K562 (cell line): ENCODE results near the gene HERC3. TPM values are rescaled to one million over a fixed set of nuclear protein-coding genes. Genes with fewer than 3 reads are reported as not detected.

ENCODE experiments used
- EWSR1 ChIP-seq: fragments of 450-650 bp; IDR thresholded peaks from 2 replicates; pipeline ENCODE4 v1.6.1; 2018; ENCODE audit warnings: borderline replicate concordance, mild to moderate bottlenecking, low read depth, moderate library complexity; ENCODE audit not compliant: partially characterized antibody
- IFI16 ChIP-seq: fragments of 250-450 bp; sonication (Bioruptor Pico); IDR thresholded peaks from 2 replicates; pipeline ENCODE4 v2.1.2; 2022; ENCODE audit warnings: mild to moderate bottlenecking, inconsistent platforms
- IRF1 ChIP-seq: sonication (generic); formaldehyde crosslinking; IDR thresholded peaks from 2 replicates; pipeline ENCODE4 v1.8.0; 2022; ENCODE audit warnings: missing genetic modification reagents, mild to moderate bottlenecking, borderline replicate concordance
- KDM5B ChIP-seq: fragments of 200-600 bp; sonication (generic); IDR thresholded peaks from 2 replicates; pipeline ENCODE4 v1.6.1; 2012; ENCODE audit warnings: low read depth, mild to moderate bottlenecking, moderate library complexity, low read length, control low read depth, inconsistent platforms; ENCODE audit not compliant: insufficient replicate concordance
- L3MBTL2 ChIP-seq: fragments of 450-650 bp; IDR thresholded peaks from 2 replicates; pipeline ENCODE4 v1.6.1; 2016; ENCODE audit warnings: mild to moderate bottlenecking, moderate library complexity
- NFATC3 ChIP-seq: fragments of 450-650 bp; IDR thresholded peaks from 2 replicates; pipeline ENCODE4 v1.6.1; 2017; ENCODE audit warnings: mild to moderate bottlenecking
- SIN3A ChIP-seq, 2 experiments: fragments of 150-350 bp in 1 of 2; IDR thresholded peaks; 2 replicates each; pipeline ENCODE4 v1.6.1; 2011 to 2016; ENCODE audit warnings: borderline replicate concordance in 2 of 2, low read depth in 2 of 2, low read length in 2 of 2, mild to moderate bottlenecking in 2 of 2, moderate library complexity in 2 of 2; ENCODE audit not compliant: control insufficient read depth in 1 of 2
- SMAD1 ChIP-seq: fragments of 150-350 bp; IDR thresholded peaks from 2 replicates; pipeline ENCODE4 v1.6.1; 2014; ENCODE audit warnings: low read length, low read depth; ENCODE audit not compliant: partially characterized antibody
- SREBF2 ChIP-seq: sonication (generic); formaldehyde crosslinking; IDR thresholded peaks from 2 replicates; pipeline ENCODE4 v1.4.0; 2020; ENCODE audit warnings: mild to moderate bottlenecking, missing genetic modification reagents
- SRSF9 ChIP-seq: fragments of 200-400 bp; formaldehyde crosslinking; IDR thresholded peaks from 2 replicates; pipeline ENCODE4 v1.6.1; 2017; ENCODE audit warnings: low read depth, low read length, borderline replicate concordance
- STAT6 ChIP-seq: sonication (generic); formaldehyde crosslinking; IDR thresholded peaks from 2 replicates; pipeline ENCODE4 v1.8.1; 2023; ENCODE audit warnings: mild to moderate bottlenecking, missing genetic modification reagents
- UBTF ChIP-seq, 2 experiments: IDR thresholded peaks; 2 replicates each; pipeline ENCODE4 v1.6.1; 2012; ENCODE audit warnings: improper control_type of control experiment in 2 of 2, low read depth in 2 of 2, low read length in 2 of 2, borderline replicate concordance in 1 of 2
- ZNF239 ChIP-seq: fragments of 250-450 bp; sonication (Bioruptor Pico); IDR thresholded peaks from 2 replicates; pipeline ENCODE4 v1.4.0; 2020; ENCODE audit warnings: mild to moderate bottlenecking
- ZNF609 ChIP-seq: sonication (generic); formaldehyde crosslinking; IDR thresholded peaks from 2 replicates; pipeline ENCODE4 v1.8.1; 2023; ENCODE audit warnings: missing genetic modification reagents, mild to moderate bottlenecking, borderline replicate concordance
- ZSCAN29 ChIP-seq: fragments of 450-650 bp; IDR thresholded peaks from 2 replicates; pipeline ENCODE4 v1.6.1; 2017
- polyA plus RNA-seq, 8 experiments: library from polyadenylated mRNA; depleted of rRNA in 4 of 8; stranded (reverse) in 5 of 8; unstranded in 3 of 8; fragments of >200 nt; fragmentation: Nextera tagmentation in 2 of 8; fragmentation: Illumina TruSeq in 1 of 8; extraction: Ambion mirVana in 2 of 8; extraction: Trizol in 1 of 8; gene quantifications; 2 replicates each; pipeline versions ENCODE4 v1.2.1 to v1.2.3, GENCODE V29; 2011 to 2014; ENCODE audit warnings: inconsistent platforms in 1 of 8, missing spikeins in 1 of 8
- total RNA-seq, 7 experiments: library from RNA; depleted of rRNA in 6 of 7; stranded (reverse); fragments of >200 nt in 6 of 7; fragmentation: Illumina TruSeq in 2 of 7; extraction: Trizol in 2 of 7; gene quantifications; 2 replicates each; pipeline versions ENCODE4 v1.2.1 to v1.2.3, GENCODE V29; 2011 to 2021; ENCODE audit warnings: low replicate concordance in 1 of 7

Gene HERC3
- total and polyA plus RNA-seq, 9 of the 15 experiments (the other 6 are each of a cell fraction or from before 2014, with no cell fraction given) = 1.8 to 13.1 (median 7.6) TPM

- TF ChIP-seq STAT6 (CRISPR knock-in tag) (no peak), IRF1 (CRISPR knock-in tag) (no peak), ZNF239 (CRISPR knock-in tag) (no peak), NFATC3 (no peak), SREBF2 (CRISPR knock-in tag) (no peak), IFI16 (CRISPR knock-in tag) (no peak), EWSR1 (no peak), SIN3A (IDR thresholded peaks at IDR 0.05; ENCODE audit: borderline replicate concordance in 2 of 2, control insufficient read depth in 1 of 2, low read depth in 2 of 2, low read length in 2 of 2) (peak; percentile 36 to 86; a peak in 2 of 4 replicates), UBTF (IDR thresholded peaks at IDR 0.05; ENCODE audit: borderline replicate concordance in 1 of 2, low read depth in 2 of 2, low read length in 2 of 2) (peak in 1 of 2 experiments; percentile 69; a peak in 1 of 4 replicates), KDM5B (peak; percentile 68), ZSCAN29 (no peak), L3MBTL2 (peak; percentile 56), ZNF609 (CRISPR knock-in tag) (no peak), SMAD1 (no peak), SRSF9 (no peak)
Observed at GRCh38 chr4:88592600-88593448, 544 bp downstream of the HERC3 start (continued).
